SIG-M5 treated with dmso at 0.1 percent for 504 hours (cell line): Measurements from ENCODE around the gene FGF11.

Experiments
- DNase-seq: peaks from one replicate; lab custom pipeline; 2025; ENCODE audit not compliant: unreplicated experiment; lab: John Stamatoyannopoulos, UW

FGF11 gene

DNA sequence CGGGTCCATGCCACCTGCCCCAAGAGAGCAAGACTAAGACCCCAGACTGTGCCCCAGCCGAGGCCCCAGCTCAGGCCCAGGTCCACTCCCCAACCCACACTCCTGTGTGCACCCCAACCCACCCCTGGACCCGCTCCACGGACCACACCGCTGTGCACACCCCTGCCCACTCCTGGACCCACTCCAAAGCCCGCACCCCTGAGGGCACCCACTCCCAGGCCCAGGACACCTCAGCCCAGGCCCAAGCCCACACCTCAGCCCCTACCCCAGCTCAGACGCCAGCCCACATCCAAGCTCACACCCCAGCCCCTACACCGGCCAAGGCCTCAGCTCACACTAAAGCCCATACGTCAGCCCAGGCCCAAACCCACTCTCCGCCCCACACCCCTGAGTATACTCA is 9.6 kb upstream of the FGF11 start:
- DNase-seq, result no peak

- DNase-seq, result no peak
Measured at GRCh38 chr17:7431231-7431630, 8.1 kb upstream of the FGF11 start.

GRCh38 chr17:7432296-7432695 is 7.0 kb upstream of the FGF11 start:
- DNase-seq, result no peak

DNA sequence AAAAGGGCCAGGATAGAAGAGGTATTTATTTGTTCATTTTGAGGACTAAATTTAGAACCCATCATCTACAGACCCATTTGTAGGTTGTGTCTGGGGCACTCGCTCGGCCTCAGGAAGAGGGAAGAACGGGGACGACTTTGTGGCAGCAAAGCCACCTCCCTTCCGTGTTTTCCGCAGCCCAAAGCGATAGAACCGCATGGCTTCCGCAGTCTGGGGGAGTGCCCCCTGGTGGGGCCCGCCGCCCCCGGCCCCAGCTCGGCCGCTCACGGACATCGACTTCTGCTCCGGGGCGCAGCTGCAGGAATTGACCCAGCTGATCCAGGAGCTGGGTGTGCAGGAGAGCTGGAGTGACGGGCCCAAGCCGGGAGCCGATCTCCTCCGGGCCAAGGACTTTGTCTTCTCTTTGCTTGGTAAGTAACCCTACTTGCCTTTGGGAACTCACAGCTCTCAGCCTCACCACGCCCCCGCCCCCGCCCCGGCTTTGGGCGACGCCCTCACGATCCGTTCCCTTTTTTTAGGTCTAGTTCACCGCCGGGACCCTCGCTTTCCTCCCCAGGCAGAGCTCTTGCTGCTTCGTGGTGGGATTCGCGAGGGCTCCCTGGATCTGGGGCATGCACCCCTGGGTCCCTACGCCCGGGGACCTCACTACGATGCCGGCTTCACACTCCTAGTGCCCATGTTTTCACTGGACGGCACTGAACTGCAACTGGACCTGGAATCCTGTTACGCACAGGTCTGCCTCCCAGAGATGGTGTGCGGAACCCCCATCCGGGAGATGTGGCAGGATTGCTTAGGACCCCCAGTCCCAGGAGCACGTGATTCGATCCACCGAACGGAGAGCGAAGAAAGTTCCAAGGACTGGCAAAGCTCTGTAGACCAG is 3.4 kb upstream of the FGF11 start:
- peak; percentile 73 for DNase-seq

- DNase-seq, result peak; percentile 65
Measured at GRCh38 chr17:7436556-7437368, 2.5 kb upstream of the FGF11 start.

GRCh38 chr17:7437369-7437863 is 1.9 kb upstream of the FGF11 start:
- no peak for DNase-seq

DNA sequence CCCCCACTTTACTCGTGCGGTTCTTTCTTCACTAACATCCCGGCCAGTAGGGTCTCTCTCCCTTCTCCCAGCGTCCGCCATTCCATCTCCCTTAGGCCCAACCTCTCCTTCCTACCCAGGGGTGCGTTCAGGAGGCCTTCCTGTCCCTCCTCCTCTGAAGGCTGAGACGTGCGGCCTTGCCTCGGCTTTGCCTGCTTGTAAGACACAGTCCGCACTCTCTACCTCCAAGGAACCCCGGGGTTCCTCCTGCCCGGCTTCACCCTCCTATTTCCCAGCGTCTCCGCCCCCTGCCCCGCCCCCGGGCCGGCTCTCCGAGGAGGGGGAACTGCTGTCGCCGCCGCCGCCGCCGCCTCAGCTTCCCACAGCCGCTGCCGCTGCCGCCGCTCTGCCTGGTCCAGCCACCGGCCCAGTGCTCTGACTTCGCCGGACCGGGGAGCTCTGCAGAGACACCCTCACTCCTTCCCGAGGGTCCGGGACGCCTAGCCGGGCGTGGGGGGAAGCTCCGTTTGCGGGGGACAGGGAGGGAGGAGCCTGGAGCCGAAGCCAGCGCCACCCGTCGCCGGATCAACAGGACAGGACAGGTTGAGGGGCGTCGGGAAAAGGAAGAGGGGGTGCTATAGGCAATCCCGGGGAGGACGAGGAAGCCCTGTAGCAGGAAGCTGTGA is 1.2 kb upstream of the FGF11 start:
- DNase-seq, result peak; percentile 61

DNA sequence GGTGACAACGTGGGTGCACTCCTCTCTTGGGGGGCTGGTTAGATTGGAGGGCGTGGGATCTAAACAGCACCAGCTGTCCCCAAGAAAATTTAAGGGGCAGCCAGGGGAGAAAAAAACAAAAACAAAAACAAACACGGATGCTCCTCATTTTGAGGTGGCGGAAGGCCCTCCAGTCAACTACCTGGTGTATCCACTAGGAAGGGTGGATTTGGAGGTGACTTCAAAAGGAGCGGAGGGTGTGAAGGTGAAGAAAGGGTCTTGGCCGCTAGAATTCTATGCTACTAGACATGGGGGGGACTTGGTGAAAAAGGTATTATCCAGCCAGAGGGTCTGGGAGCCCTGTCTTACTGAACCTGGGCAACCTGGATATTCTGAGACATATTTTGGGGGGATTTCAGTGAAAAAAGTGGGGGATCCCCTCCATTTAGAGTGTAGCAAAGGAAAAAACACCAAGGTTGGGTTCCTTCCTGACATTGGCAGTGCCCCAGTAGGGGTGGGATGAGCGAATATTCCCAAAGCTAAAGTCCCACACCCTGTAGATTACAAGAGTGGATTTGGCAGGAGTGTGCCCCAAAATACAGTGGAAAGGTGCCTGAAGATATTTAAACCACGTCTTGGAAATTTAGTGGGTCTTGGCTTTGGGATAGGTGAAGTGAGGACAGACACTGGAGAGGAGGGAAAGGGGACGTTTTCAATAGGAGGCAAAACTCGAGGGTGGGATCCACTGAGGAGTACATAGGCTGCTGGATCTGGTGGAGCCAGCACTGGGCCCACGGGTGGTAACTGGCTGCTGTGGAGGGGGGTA is 454 bp upstream of the FGF11 start:
- DNase-seq, result no peak

- DNase-seq, result peak; percentile 36
Measured at GRCh38 chr17:7440113-7440833, 961 bp downstream of the FGF11 start.

GRCh38 chr17:7440834-7441195 is 1.5 kb downstream of the FGF11 start:
- DNase-seq, result no peak

- DNase-seq, result no peak
Measured at GRCh38 chr17:7441266-7441665, 2.0 kb downstream of the FGF11 start.

GRCh38 chr17:7442142-7442541 is 2.8 kb downstream of the FGF11 start:
- DNase-seq, result no peak

DNA sequence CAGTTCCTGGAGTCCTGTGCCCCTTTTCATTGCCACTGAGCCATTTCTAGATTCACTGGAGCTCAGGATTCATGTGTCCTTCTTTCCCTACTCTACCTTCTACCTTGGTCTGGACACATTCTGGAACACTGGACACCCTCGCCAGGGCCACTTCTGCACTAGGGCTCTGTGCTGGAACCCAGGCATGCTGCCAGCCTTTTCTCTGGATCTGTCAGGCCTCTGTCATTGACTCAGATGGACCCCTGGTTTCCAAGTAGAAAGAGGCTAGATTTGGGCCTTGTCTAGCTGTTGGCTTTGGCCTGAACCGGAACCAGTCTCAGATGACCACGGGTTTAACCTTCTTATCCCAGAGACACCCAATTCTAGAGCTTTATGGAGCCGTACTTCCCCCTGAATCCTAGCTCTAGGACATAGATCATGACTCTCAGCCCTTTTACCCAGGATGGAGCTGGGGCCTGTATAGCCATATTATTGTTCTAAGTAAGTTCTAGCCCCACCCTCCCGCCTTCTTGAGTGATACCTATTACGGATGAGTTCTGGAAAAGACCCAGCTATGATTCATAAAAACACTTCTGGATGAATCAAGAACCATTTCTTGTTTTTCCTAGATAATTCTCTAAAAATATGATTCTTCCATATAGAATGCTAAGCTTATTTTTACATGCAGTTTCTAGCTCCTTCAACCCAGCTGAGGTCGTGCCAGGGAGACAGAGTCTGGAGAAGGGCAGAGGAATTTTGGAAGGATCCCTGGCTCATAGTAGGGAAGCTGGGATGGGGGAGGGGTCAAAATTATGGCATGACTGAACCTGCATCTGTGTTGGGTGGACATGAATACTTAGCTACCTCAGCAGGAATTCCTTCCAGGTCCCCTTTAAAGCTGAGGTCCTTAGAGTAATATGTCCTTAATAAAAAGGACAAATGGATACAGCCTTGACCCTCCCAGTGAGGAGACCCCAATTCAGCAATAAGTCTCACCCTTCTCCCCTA is 4.5 kb downstream of the FGF11 start:
- DNase-seq, result no peak

DNA sequence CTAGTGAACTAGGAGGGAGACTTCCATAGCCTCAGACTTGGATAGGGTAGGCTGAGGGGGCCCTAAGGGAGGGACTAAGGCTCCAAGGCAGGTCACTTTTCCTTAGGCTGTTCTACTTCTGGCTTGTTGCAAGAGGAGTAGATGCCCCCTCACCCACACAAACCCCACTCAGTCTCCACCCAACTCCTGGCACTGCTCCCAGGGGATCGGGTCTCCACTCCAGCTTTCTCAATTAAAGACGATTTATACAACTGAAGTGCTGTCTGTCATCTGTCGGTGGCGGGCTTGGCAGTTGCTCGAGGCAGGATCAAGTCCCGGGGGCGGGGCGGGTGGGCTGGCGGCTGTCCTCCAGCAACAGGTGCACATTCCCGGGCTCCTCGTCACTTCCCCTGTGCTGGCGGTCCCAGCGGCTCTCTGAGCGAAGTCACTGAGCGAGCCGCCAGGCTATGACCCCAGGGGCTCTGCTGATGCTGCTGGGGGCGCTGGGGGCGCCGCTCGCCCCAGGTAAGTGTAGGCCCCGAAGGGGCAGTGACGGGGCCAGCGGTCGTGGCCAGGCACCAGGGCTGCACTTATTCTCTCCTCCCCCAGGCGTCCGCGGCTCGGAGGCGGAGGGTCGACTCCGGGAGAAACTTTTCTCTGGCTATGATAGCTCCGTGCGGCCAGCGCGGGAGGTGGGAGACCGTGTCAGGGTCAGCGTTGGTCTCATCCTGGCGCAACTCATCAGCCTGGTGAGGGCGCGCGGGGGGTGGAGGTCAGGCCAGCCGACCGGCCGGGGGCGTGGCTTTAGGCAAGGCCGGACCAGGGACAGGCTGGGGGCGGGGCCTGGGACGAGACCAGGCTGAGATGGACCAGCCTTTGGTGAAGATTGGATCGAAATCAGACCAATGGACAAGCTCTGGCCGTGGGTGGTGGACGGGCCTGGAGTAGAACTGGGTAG is 5.6 kb downstream of the FGF11 start, which contains the start of gene CHRNB1:
Gene CHRNB1, plus strand, starts transcription at position 380 of the 937 bp plus-strand sequence. Its CDS starts 67 bp downstream, at position 447.
- DNase-seq, result no peak

GRCh38 chr17:7445619-7445968 is 6.3 kb downstream of the FGF11 start:
- no peak for DNase-seq

DNA sequence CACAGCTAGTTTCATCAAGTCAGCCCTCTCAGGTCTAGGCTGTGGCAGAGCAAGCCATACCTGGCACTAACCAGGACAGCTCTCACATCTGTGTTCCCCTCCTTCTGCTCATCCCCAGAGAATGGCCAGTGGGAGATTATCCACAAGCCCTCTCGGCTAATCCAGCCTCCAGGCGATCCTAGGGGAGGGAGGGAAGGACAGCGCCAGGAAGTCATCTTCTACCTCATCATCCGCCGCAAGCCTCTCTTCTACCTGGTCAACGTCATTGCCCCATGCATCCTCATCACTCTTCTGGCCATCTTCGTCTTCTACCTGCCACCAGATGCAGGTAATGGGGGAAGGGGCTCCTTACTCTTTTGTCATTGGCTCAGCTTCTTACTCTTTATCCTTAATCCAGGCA is 9.1 kb downstream of the FGF11 start:
- DNase-seq, result no peak

GRCh38 chr17:7459961-7460545 is 20.7 kb downstream of the FGF11 start:
- no peak for DNase-seq
